GM18951 (cell line): ENCODE data around the gene PDE4D.

Source experiments
- POLR2A ChIP-seq: IDR thresholded peaks from 4 replicates; pipeline ENCODE4 v1.6.1; 2011; ENCODE audit warnings: mild to moderate bottlenecking; ENCODE audit not compliant: insufficient read length, insufficient read depth; ENCODE audit errors: extremely low read depth
- in situ Hi-C: fragments of 300-500 bp; cut with MboI; formaldehyde crosslinking; loops from one replicate; pipeline ENCODE4 v1.12.0; 2022; ENCODE audit warnings: low sequenced_read_pairs, mixed read lengths, inconsistent platforms; ENCODE audit not compliant: unreplicated experiment

The PDE4D gene

GRCh38 chr5:59158165-59158564, 735.4 kb downstream of the PDE4D start:
- in situ Hi-C loops = loop anchor here (25.0 kb wide), 1 partner anchor 271 kb away; no protein-coding TSS in a partner anchor

GRCh38 chr5:59157068-59157467, 736.5 kb downstream of the PDE4D start:
- TF ChIP-seq POLR2A = no peak
- in situ Hi-C loops = loop anchor here (25.0 kb wide), 1 partner anchor 270 kb away; no protein-coding TSS in a partner anchor

More at GRCh38 chr5:59158165-59158564, 735.4 kb downstream of the PDE4D start:
- no peak for TF ChIP-seq POLR2A

- in situ Hi-C loops = loop anchor here (25.0 kb wide), 1 partner anchor 265 kb away; no protein-coding TSS in a partner anchor
- no peak for TF ChIP-seq POLR2A
Observed at GRCh38 chr5:59152701-59153245, 740.8 kb downstream of the PDE4D start.

GRCh38 chr5:59151162-59151889, 742.2 kb downstream of the PDE4D start:
- in situ Hi-C loops = loop anchor here (25.0 kb wide), 1 partner anchor 264 kb away; no protein-coding TSS in a partner anchor
- TF ChIP-seq POLR2A = no peak

- TF ChIP-seq POLR2A = no peak
- in situ Hi-C loops = loop anchor here (25.0 kb wide), 1 partner anchor 263 kb away; no protein-coding TSS in a partner anchor
Observed at GRCh38 chr5:59149827-59150226, 743.7 kb downstream of the PDE4D start.

- no peak for TF ChIP-seq POLR2A
- in situ Hi-C loops = no loop called here
Observed at GRCh38 chr5:59149271-59149670, 744.3 kb downstream of the PDE4D start.

- in situ Hi-C loops = no loop called here
- TF ChIP-seq POLR2A = no peak
Observed at GRCh38 chr5:59146729-59147128, 746.8 kb downstream of the PDE4D start.

- no peak for TF ChIP-seq POLR2A
- in situ Hi-C loops = no loop called here
Observed at GRCh38 chr5:59143926-59144333, 749.6 kb downstream of the PDE4D start.

- no peak for TF ChIP-seq POLR2A
- in situ Hi-C loops = no loop called here
Observed at GRCh38 chr5:59142927-59143326, 750.6 kb downstream of the PDE4D start.

- in situ Hi-C loops = no loop called here
- no peak for TF ChIP-seq POLR2A
Observed at GRCh38 chr5:59142138-59142537, 751.4 kb downstream of the PDE4D start.

GRCh38 chr5:59140133-59140532, 753.4 kb downstream of the PDE4D start:
- in situ Hi-C loops = no loop called here
- no peak for TF ChIP-seq POLR2A

GRCh38 chr5:59139695-59140094, 753.8 kb downstream of the PDE4D start:
- no peak for TF ChIP-seq POLR2A
- in situ Hi-C loops = no loop called here

GRCh38 chr5:59138509-59138908, 755.0 kb downstream of the PDE4D start:
- no peak for TF ChIP-seq POLR2A
- in situ Hi-C loops = no loop called here

- in situ Hi-C loops = no loop called here
- no peak for TF ChIP-seq POLR2A
Observed at GRCh38 chr5:59137846-59138245, 755.7 kb downstream of the PDE4D start.
